ENCODE data around the gene SHF.
A peak's percentile ranks its signal among the peaks of the same experiment; 100 is the strongest.

The SHF gene

DNA sequence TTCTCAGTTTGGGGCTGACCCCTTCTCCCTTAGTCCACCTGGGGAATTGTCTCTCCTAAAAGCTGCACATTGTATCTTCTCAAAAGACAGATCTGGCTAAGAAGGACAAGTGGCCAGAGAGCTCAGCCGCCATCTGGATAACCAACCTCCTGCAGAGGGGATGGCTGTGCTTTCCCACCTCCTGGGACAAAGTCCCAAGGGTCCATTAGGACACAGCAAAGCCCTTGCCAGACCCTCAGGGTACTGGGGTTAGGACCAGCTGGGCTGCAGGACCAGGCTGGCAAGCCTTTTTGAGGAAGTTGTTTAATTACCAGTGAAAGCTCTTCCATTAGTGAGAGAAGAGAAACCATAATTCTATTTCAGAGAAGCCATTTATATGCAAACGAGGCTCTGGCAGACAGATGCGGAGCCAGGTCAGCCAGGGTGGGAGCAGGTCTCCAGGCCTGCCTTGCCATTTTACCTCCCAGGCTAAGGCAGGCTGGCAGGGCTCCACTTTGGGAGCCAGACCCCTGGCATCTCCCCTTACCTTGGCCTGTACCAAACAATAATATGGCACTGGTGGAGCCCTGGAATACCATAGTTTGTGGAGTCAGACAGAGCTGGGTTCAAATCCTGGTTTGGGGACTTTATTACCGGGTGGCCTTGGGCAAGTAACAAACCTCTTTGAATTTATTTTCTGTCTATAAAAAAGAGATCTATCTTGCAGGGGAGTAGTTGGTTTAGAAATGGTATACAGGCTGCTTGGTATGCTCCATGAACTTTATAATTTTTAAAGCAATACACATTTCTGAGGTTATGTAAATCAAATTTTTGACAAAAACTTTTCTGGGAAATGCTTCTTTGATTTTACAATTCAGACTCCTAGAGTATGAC is 17.9 kb downstream of the SHF start:
- no peak overlapping the region for H3K27ac ChIP-seq (ENCODE audit: low read depth, low read length)
- no peak overlapping the region for H3K4ac ChIP-seq (ENCODE audit: low read depth, low read length)
- WGBS (ENCODE audit: extremely low coverage, insufficient coverage, insufficient read length): no CpG with 5 or more reads among the region's 4 CpGs
- no peak overlapping the region for H2AFZ ChIP-seq (ENCODE audit: insufficient read depth, low read length, poor library complexity)
- peaks cover 0 to 2% of the 10 kb centered on the region in 2 experiments for H3K4me1 ChIP-seq (ENCODE audit: control insufficient read depth in 1 of 2, insufficient read depth in 2 of 2, low read length in 2 of 2)
- H4K12ac ChIP-seq (ENCODE audit: low read depth, low read length): no peak overlapping the region
- no peaks in the 10 kb centered on the region for H3K9me3 ChIP-seq (ENCODE audit: insufficient read depth, low read depth, low read length)
- no peak overlapping the region for H3K4me3 ChIP-seq (ENCODE audit: low read depth, low read length)
- no peak overlapping the region for H2AK5ac ChIP-seq (ENCODE audit: low read length)
- no peak overlapping the region for H3K4me2 ChIP-seq (ENCODE audit: low read length)
- no peak for DNase-seq
- no peak overlapping the region for H3K9ac ChIP-seq (ENCODE audit: low read length)
- no peak overlapping the region for H2BK5ac ChIP-seq (ENCODE audit: low read depth, low read length, poor library complexity)
- H3K14ac ChIP-seq (ENCODE audit: low read length): no peak overlapping the region
- H3K79me2 ChIP-seq (ENCODE audit: control insufficient read depth, insufficient read depth, low read length, poor library complexity): peaks cover 5% of the 10 kb centered on the region
- H3K23ac ChIP-seq (ENCODE audit: low read length): no peak overlapping the region
- no peak overlapping the region for H2BK12ac ChIP-seq (ENCODE audit: low read length)
- H4K91ac ChIP-seq (ENCODE audit: low read depth, low read length): no peak overlapping the region
- no peak overlapping the region for H3K18ac ChIP-seq (ENCODE audit: low read length)
- no peak overlapping the region for H2BK120ac ChIP-seq (ENCODE audit: insufficient read depth, low read length, poor library complexity)
- H3K36me3 ChIP-seq (ENCODE audit: control insufficient read depth in 1 of 2, insufficient read depth in 2 of 2, low read length in 2 of 2): peaks cover 4 to 7% of the 10 kb centered on the region in 2 experiments
- peaks cover 10% of the 10 kb centered on the region for H3K79me1 ChIP-seq (ENCODE audit: low read length)
- H3K27me3 ChIP-seq (ENCODE audit: insufficient read depth, low read length): no peaks in the 10 kb centered on the region
- no peak overlapping the region for H4K8ac ChIP-seq (ENCODE audit: low read depth, low read length)

GRCh38 chr15:45168751-45169551 is 18.8 kb downstream of the SHF start:
- Histone ChIP-seq H3K14ac (ENCODE audit: low read length) (no peak overlapping the region), H3K23ac (ENCODE audit: low read length) (no peak overlapping the region), H2AK5ac (ENCODE audit: low read length) (no peak overlapping the region), H4K8ac (ENCODE audit: low read depth, low read length) (no peak overlapping the region), H3K4me2 (ENCODE audit: low read length) (no peak overlapping the region), H3K27ac (ENCODE audit: low read depth, low read length) (no peak overlapping the region), H3K36me3 (ENCODE audit: control insufficient read depth in 1 of 2, insufficient read depth in 2 of 2, low read length in 2 of 2) (peaks cover 3 to 7% of the 10 kb centered on the region in 2 experiments), H3K4ac (ENCODE audit: low read depth, low read length) (no peak overlapping the region), H3K79me1 (ENCODE audit: low read length) (peaks cover 10% of the 10 kb centered on the region), H3K9ac (ENCODE audit: low read length) (no peak overlapping the region), H3K9me3 (ENCODE audit: insufficient read depth, low read depth, low read length) (no peaks in the 10 kb centered on the region), H2AFZ (ENCODE audit: insufficient read depth, low read length, poor library complexity) (no peak overlapping the region), H3K4me1 (ENCODE audit: control insufficient read depth in 1 of 2, insufficient read depth in 2 of 2, low read length in 2 of 2) (peaks cover 0 to 2% of the 10 kb centered on the region in 2 experiments), H4K12ac (ENCODE audit: low read depth, low read length) (no peak overlapping the region), H3K27me3 (ENCODE audit: insufficient read depth, low read length) (no peaks in the 10 kb centered on the region), H3K79me2 (ENCODE audit: control insufficient read depth, insufficient read depth, low read length, poor library complexity) (peaks cover 5% of the 10 kb centered on the region), H3K4me3 (ENCODE audit: low read depth, low read length) (no peak overlapping the region), H2BK120ac (ENCODE audit: insufficient read depth, low read length, poor library complexity) (no peak overlapping the region), H3K18ac (ENCODE audit: low read length) (no peak overlapping the region), H2BK12ac (ENCODE audit: low read length) (no peak overlapping the region), H2BK5ac (ENCODE audit: low read depth, low read length, poor library complexity) (no peak overlapping the region), H4K91ac (ENCODE audit: low read depth, low read length) (no peak overlapping the region)
- no peak for DNase-seq
- WGBS (ENCODE audit: extremely low coverage, insufficient coverage, insufficient read length): no CpG with 5 or more reads among the region's 9 CpGs

- no peak overlapping the region for H3K4me2 ChIP-seq (ENCODE audit: low read length)
- peaks cover 5% of the 10 kb centered on the region for H3K79me2 ChIP-seq (ENCODE audit: control insufficient read depth, insufficient read depth, low read length, poor library complexity)
- no peak overlapping the region for H3K4ac ChIP-seq (ENCODE audit: low read depth, low read length)
- no peak overlapping the region for H2BK12ac ChIP-seq (ENCODE audit: low read length)
- H4K8ac ChIP-seq (ENCODE audit: low read depth, low read length): no peak overlapping the region
- no CpG with 5 or more reads among the region's 4 CpGs for WGBS (ENCODE audit: extremely low coverage, insufficient coverage, insufficient read length)
- H3K36me3 ChIP-seq (ENCODE audit: control insufficient read depth in 1 of 2, insufficient read depth in 2 of 2, low read length in 2 of 2): peaks cover 3 to 7% of the 10 kb centered on the region in 2 experiments
- H3K27ac ChIP-seq (ENCODE audit: low read depth, low read length): no peak overlapping the region
- no peak overlapping the region for H4K12ac ChIP-seq (ENCODE audit: low read depth, low read length)
- H4K91ac ChIP-seq (ENCODE audit: low read depth, low read length): no peak overlapping the region
- no peak overlapping the region for H3K4me3 ChIP-seq (ENCODE audit: low read depth, low read length)
- H3K9me3 ChIP-seq (ENCODE audit: insufficient read depth, low read depth, low read length): no peaks in the 10 kb centered on the region
- no peak overlapping the region for H3K23ac ChIP-seq (ENCODE audit: low read length)
- peaks cover 0 to 2% of the 10 kb centered on the region in 2 experiments for H3K4me1 ChIP-seq (ENCODE audit: control insufficient read depth in 1 of 2, insufficient read depth in 2 of 2, low read length in 2 of 2)
- H3K18ac ChIP-seq (ENCODE audit: low read length): no peak overlapping the region
- H3K9ac ChIP-seq (ENCODE audit: low read length): no peak overlapping the region
- no peak overlapping the region for H2BK5ac ChIP-seq (ENCODE audit: low read depth, low read length, poor library complexity)
- DNase-seq: no peak
- peaks cover 10% of the 10 kb centered on the region for H3K79me1 ChIP-seq (ENCODE audit: low read length)
- no peak overlapping the region for H2AFZ ChIP-seq (ENCODE audit: insufficient read depth, low read length, poor library complexity)
- no peak overlapping the region for H3K14ac ChIP-seq (ENCODE audit: low read length)
- H3K27me3 ChIP-seq (ENCODE audit: insufficient read depth, low read length): no peaks in the 10 kb centered on the region
- H2AK5ac ChIP-seq (ENCODE audit: low read length): no peak overlapping the region
- H2BK120ac ChIP-seq (ENCODE audit: insufficient read depth, low read length, poor library complexity): no peak overlapping the region
These were observed 19.5 kb downstream of the SHF start for GRCh38 chr15:45168286-45168685.

DNA sequence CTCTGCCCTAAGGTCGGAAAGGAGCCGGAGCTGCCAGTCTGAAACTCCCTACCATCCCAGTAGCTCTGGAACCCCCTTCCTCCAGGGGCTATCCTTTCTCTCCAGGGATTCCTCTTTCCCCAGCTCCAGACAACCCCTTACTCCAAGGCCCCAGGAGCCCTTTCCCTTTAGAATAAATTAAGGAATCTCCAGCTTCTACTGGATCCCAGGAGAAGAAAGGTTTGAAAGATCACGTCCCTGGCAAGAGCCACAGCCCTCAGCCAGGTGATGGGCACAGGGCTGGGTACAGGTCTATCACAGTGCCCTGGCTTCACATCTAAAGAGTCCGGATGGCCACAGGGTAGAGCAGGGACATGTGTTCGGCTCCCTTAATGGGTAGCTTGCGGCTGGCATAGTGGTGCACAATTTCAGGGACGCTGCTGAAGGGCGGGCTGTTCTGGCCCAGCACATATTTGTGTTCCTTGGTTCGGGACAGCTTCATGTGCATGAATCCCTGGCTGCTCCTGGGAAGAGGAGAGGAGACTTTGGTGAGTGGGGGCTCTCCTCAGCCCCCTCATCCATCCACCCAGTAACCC is 20.0 kb downstream of the SHF start:
- Histone ChIP-seq H3K4me3 (ENCODE audit: low read depth, low read length) (no peak overlapping the region), H3K9me3 (ENCODE audit: insufficient read depth, low read depth, low read length) (no peaks in the 10 kb centered on the region), H3K9ac (ENCODE audit: low read length) (no peak overlapping the region), H4K91ac (ENCODE audit: low read depth, low read length) (no peak overlapping the region), H2AK5ac (ENCODE audit: low read length) (no peak overlapping the region), H3K79me2 (ENCODE audit: control insufficient read depth, insufficient read depth, low read length, poor library complexity) (peaks cover 5% of the 10 kb centered on the region), H3K14ac (ENCODE audit: low read length) (no peak overlapping the region), H3K4me1 (ENCODE audit: control insufficient read depth in 1 of 2, insufficient read depth in 2 of 2, low read length in 2 of 2) (peaks cover 2 to 6% of the 10 kb centered on the region in 2 experiments), H3K4me2 (ENCODE audit: low read length) (peak overlapping the region; percentile 79), H2BK5ac (ENCODE audit: low read depth, low read length, poor library complexity) (no peak overlapping the region), H2BK12ac (ENCODE audit: low read length) (no peak overlapping the region), H3K23ac (ENCODE audit: low read length) (no peak overlapping the region), H4K12ac (ENCODE audit: low read depth, low read length) (no peak overlapping the region), H3K27me3 (ENCODE audit: insufficient read depth, low read length) (no peaks in the 10 kb centered on the region), H3K36me3 (ENCODE audit: control insufficient read depth in 1 of 2, insufficient read depth in 2 of 2, low read length in 2 of 2) (peaks cover 3 to 7% of the 10 kb centered on the region in 2 experiments), H2AFZ (ENCODE audit: insufficient read depth, low read length, poor library complexity) (no peak overlapping the region), H3K79me1 (ENCODE audit: low read length) (peaks cover 10% of the 10 kb centered on the region), H3K4ac (ENCODE audit: low read depth, low read length) (no peak overlapping the region), H2BK120ac (ENCODE audit: insufficient read depth, low read length, poor library complexity) (no peak overlapping the region), H3K18ac (ENCODE audit: low read length) (no peak overlapping the region), H4K8ac (ENCODE audit: low read depth, low read length) (peak overlapping the region; percentile 52), H3K27ac (ENCODE audit: low read depth, low read length) (no peak overlapping the region)
- no CpG with 5 or more reads among the region's 9 CpGs for WGBS (ENCODE audit: extremely low coverage, insufficient coverage, insufficient read length)
- DNase-seq: no peak

All from trophoblast cell (in vitro differentiated cells and primary cell).